HG03442 (cell line): Measurements from ENCODE around the gene EXOC4.
"Not testable (repeated sequence)": the region's sequence is repeated elsewhere in the genome, so short reads cannot be mapped to it uniquely, and the experiment has no call there.

ENCODE experiments used
- ATAC-seq: cut with Tn5 transposase; IDR thresholded peaks from one replicate; pipeline ENCODE4 v1.9.1; 2021; ENCODE audit warnings: mild to moderate bottlenecking, moderate library complexity; ENCODE audit not compliant: unreplicated experiment

The EXOC4 gene

DNA sequence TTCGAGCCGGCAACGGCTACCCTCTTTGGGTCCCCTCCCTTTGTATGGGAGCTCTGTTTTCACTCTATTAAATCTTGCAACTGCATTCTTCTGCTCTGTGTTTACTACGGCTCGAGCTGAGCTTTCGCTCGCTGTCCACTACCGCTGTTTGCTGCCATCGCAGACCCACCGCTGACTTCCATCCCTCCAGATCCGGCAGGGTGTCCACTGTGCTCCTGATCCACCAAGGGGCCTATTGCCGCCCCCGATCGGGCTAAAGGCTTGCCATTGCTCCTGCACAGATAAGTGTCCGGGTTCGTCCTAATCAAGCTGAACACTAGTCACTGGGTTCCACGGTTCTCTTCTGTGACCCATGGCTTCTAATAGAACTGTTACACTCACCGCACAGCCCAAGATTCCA lies 653.7 kb downstream of the EXOC4 start:
- ATAC-seq, result not testable (repeated sequence)

DNA sequence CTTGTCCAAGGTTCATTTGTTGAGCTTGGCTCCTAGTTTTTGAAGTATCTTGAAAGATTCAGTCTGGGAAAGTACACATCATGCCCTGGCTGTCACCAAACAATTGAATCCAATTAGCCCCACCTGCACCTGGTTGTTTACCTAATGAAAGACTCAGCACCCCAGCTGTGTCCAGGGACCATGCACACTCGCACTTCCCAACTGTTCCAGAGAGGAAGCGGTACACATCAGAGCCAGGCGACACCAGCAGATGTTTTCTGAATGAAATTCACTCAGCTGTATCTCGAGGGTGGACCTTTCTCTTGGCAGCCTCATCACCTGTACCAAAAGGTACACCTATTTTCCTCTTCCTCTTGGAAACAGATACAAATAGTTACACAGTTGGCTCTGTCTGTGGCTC lies 657.9 kb downstream of the EXOC4 start:
- no peak for ATAC-seq

DNA sequence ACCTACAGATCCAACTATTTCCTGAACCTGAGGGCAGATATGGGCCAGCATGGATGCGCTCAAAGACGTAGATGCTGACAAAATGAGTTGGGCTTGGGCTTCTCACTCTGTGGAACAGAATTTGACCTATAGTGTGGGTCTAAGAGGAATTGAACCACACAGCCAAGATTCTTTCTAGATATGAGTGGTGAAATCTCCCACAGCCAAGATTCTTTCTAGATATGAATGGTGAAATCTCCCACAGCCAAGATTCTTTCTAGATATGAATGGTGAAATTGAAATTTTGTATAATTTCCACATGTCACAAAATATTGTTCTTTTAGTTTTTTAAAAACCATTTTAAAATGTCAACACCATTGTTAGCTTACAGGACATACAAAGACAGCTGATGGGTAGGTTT lies 658.8 kb downstream of the EXOC4 start:
- peak; percentile 60 for ATAC-seq

DNA sequence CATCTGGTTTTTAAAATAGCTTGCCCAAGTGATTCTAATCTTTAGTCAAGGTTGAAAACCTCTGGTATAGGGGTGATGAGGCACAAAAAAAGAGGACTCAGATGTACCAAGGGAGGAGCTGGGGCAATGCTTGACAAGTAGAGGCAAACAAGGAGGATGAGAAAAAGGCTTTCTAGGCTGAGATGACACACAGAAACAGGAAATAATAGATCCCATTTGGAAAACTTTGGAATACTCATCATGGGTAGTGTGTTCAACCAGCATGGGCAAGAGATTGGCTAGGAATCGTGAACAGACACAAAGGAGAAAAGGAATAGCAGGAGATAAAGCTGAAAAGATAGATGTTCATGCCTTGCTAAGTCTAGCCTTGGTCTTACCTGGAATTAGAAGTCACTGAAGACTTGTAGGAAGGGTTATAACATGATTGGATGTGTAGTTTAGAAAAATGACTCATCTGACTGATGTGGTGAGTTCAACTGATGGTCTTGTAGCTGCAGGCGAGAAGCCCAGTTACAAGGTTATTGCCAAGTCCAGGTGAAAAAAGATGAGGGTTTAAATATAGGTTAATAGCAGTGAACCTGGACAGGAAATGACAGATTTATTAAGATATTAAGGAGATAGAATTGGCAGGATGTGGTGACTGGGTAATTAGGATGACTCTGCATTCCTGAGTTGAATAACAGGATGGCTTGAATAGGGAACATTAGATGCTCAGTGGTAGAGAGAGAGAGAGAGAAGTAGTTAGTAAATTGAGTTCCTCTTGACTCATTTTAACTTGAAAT lies 660.2 kb downstream of the EXOC4 start:
- no peak for ATAC-seq

DNA sequence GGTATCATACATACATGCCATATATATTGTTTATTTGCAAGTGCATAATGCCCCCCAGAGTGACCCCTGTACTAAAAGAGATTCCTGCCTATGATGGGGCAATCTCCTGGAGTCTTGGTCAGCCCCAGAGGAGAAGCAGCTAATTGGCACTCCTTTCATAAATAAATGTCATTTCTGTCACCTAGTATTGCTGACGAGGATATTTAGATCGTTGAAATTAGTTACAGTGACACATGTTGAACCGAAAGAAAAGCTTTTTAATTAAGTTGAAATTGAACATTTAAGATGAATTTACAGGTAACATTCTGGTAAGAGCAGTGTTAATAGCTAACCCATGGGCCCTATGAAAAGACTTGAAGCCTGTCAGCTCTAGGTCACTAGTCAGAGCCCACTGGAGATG lies 663.7 kb downstream of the EXOC4 start:
- no peak for ATAC-seq

DNA sequence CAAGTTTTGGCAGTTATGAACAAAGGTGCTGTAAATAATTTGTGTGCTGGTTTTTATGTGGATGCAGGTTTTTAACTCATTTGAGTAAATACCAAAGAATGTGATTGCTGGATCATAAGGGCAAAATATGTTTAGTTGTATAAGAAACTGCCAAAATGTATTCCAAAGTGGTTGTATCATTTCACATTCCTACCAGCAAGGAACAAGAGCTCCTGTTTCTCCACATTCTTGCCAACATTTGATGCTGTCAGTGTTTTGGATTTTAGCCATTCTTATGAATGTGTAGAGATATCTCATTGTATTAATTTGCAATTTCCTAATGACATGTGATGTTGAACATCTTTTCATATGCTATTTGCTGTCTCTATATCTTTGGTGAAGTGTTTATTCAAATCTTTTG lies 666.9 kb downstream of the EXOC4 start:
- no peak for ATAC-seq

DNA sequence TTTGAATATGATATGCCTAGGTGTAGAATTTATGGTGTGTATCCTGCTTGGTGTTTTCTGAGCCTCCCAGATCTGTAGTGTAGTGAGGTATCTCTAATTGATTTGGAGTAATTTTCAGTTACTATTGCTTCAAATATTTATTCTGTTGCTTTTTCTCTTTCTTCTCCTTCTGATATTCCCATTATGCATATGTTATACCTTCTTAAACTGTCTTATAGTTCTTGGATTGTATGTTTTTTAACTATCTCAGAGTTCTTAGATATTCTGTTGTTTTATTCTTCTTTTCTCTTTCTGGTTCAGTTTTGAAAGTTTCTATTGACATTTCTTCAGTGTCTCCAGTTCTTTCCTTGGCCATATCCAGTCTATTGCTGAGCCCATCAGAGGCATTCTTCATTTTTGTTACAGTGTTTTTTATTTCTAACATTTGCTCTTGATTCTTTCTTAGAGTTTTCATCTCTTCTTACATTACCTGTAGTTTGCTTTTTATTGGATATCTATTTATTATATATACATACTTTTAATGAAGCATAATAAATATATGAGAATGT lies 668.8 kb downstream of the EXOC4 start:
- no peak for ATAC-seq

DNA sequence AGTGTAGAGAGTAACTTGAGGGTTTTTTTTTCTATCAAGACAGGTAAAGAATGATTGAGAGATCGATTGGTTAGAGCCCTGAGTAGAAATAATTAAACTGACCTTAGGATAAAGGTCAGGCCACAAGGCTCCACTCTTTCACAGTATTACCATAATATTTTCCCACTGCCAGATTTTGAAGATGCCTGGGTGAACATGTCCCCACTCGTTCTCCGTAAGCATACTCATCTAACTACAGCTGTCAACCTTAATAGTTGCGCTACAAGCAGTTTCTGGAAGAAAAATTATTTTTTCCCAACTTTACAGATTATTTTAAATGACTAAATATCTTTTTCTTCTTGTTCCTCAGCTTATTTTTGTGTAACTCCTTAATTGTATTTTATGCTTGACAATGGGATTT lies 671.1 kb downstream of the EXOC4 start:
- no peak for ATAC-seq

DNA sequence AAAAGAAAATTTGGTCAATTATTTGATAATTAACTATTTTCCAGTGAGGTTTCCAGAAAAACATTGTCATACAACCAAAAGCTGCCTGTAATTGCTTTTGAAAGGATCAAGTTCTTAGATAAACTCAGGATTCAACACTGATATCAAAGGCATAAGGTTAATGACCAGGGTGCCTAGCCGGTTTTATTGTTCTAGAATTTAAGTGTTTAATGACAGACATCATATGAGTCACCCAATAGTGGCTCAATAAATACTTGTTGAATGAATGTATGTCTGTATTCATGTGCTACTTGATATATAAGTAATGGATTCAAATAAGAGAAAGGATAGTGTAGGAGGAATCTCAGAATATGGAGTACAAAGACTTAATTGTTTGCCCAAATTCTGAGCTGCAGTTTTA lies 678.2 kb downstream of the EXOC4 start:
- ATAC-seq, result no peak

DNA sequence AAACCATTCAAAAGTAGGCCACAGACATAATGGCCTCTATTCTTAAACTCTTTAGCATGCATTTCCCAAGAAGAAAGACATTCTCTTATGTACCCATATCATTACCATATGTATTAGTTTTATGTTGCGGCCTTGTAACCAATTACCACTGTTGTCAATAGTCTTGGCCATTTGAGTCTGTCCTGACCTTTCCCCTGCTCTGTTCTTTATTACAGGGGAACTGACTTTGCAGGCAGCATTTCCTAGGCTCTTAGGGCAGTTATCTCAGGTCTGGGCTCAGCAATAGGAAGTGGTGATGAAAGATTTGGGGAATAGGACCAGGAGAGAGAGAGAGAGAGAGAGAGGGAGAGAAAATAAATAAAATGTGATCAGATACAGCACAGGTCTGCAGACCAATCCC lies 679.7 kb downstream of the EXOC4 start:
- ATAC-seq, result no peak

DNA sequence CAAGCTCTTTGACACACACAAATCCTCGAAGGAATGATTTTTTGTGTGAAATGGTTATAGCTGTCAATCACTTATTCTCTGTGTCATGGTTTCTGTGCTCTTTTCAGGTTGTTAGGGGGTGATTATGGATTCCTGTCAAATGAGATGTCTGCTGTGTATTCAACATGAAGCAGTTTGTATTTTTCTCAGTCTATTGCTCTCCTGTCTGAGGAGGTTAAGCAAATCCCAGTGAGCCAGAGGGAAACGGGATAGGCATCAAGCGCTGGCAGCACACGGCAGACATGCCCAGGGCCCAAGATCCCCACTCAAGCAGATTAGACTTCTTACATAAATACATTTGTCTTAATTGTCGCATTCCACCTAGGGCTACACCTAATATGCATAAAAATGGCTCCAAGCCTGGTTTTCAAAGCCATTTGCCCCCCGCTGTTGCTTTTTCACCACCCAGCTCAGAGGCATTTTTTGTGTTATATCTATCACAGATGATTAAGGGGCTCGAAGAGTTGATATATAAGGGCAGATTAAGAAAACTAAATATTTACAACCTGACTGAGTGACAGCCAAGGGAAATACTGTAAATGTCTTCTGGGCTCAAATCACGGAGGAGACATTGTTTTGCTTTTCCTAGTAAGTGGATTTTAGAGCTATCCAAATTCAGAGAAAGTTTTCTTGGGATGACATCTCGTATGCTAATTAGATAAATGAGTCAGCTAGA lies 681.5 kb downstream of the EXOC4 start:
- no peak for ATAC-seq

DNA sequence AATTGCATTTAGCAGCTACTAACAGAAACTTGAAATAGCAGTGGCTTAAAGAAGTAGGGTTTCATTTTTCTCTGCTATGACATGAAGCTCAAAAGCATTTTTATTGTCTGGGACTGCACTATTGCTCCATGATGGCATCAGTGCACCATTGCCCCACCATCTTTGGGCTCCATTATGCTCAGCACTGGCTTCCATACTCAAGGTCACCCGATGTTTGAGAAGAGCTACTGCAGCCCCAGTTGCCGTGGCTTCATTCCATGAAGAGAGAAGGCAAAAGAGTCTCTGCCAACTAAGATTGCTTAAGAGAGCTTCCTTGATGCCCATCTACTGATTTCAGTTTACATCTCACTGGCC lies 682.1 kb downstream of the EXOC4 start:
- no peak for ATAC-seq

DNA sequence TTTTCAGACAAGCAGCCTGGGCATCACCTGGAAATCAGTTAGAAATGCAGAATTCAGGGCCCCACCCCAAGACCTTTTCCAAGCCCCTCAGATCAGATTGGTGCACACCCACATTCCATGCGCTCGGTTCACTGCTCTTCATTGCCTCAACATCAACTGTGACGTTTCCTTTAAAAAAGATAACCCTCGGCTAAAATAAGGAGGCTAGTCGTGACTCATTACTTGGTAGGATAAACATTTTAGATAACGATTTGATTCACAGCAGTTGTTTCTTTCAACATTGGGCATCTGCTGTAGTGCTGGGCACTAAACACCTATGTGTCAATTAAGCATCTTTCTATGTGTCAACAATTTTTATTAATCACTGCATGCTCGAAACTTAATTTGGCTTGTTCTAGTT lies 683.2 kb downstream of the EXOC4 start:
- no peak for ATAC-seq

DNA sequence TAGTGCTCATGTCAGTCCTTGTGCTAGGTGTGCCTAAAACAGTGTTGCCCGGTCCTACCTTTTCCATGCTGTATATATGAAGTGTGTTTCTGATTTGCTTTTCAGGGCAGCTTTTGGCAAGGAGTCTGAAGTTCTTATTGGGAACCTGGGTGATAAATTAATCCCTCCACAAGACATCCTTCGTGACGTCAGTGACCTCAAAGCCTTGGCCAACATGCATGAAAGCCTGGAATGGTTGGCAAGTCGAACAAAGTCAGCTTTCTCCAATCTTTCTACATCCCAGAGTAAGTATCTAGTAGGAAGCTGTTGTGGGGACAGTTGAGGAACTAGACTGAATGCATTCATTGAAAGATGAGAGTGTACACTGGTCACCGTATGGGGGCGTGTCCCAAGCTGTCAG lies 684.9 kb downstream of the EXOC4 start:
- no peak for ATAC-seq

DNA sequence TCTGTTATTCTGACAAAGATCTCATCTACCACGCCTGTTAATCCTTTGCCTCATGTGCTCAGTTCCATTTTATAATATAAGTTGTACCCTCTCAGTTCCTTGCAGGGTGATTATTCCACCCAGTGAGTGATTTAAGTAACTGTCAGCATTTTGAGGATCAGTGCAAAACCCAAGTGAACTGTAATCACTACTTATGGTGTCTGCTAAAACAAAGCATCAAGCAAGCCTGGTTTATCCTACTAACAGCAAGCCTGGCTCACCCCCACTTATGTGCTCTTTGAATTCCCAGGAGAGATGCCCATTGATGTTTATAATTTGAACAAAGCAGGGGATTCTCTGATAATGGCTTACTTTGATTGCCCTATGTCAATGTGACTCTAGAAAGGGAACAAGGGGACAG lies 687.5 kb downstream of the EXOC4 start:
- no peak for ATAC-seq

DNA sequence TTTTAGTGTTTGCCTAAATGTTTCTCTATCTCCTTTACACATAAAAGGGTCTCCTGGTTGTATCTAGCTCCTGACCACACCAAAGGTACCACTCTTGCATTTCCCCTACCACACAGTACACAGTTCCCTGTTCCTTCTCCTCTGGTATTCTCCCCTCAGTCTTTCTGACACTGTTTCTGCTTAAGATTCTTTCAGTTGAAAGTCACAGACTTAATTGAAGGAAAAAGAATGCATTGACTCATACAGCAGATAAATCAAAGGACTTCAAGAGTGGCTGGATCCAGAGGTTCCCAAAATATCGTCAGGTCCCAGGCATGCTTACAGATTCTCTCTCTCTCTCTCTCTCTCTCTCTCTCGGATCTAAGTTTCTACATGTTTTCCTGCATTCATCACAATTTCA lies 688.6 kb downstream of the EXOC4 start:
- ATAC-seq, result no peak

DNA sequence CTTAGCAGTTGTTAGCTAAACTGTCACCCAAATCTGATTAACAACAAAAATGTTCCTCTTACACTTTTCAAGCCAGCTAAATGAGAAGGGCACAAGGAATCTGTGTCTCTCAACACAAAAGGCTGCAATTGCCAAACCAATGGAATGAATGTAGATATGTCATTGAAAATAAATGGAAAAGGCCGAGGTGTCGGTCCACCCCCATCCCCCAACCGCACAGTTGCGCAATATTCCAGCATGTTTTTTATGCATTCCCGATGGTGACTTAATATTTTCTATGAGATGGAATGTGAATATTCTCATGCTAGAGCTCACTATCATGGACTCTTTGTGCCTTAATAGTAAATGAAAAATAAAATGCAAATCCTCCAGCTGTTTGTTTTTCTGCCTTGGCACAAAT lies 692.6 kb downstream of the EXOC4 start:
- ATAC-seq, result no peak

DNA sequence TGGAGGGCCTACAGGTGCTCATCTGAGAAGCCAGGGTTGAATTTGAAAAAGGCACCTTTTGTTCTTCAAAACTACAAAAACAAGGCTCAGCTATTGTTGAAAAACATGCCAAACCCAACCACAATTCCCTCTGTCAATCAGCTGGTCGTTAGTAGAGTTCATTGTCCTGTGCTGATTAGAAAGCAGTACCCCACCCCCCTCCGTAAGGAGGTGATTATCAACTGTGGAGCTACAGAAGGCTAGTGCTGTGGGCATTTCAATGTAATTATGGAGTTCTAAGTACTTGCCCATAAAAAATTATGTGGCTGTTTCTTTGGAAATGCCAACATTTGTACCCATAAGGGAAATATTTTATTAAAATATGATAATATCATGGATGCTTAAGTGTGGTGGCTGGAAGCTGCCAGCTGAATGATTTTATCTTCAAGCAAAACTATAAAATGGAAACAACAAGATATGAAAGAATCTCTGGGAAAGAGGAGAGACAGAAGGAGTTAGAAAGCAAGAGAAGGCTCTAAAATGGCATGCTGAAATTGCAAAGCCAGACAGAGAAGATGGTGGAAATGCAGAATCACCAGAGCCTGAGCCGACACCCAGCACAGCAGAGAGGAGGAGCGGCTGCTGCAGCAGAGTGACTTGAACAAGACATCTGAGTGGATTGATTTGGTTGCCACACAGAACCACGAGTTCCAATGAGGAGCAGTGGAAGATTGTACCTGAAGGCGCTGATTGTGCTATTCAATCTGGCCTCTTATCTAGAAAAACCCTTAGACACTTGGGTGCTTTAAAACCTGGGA lies 694.8 kb downstream of the EXOC4 start:
- no peak for ATAC-seq

DNA sequence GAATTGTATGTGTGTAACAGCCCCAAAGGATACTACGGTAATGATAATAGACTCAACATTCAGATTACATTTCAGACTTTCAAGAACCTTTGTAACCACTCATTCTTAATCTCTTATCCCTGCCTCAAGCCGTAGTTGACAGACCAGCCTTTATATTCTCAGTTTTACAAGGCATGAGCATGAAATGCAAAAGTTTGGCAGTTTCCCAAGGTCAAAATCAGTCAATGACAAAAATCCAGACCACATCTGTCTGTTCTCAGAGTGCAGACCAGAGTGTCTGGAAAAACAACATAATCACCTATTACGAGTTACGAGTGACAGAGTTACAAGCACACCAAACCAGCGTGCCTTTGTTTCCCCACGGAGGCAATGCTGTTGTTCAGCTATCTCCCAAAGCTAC lies 695.7 kb downstream of the EXOC4 start:
- no peak for ATAC-seq

DNA sequence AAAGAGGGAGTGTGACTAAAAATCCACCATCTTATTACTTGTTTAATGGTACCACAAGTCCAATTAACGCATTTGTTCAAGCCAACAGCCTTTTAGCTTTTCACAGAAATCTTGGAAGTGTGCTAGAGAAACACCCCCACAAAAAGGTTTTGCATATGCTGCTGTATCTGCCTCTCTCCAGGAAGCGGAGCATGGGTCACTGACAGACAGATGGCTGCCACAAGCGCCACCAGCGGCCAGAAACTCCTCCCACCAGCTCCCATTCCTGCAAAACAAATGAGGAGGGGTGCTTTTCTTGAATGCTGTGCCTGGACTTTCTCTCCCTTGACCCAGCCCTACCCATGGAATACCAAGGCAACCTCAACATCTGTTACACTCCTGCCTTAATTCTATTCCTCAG lies 698.0 kb downstream of the EXOC4 start:
- ATAC-seq, result no peak

DNA sequence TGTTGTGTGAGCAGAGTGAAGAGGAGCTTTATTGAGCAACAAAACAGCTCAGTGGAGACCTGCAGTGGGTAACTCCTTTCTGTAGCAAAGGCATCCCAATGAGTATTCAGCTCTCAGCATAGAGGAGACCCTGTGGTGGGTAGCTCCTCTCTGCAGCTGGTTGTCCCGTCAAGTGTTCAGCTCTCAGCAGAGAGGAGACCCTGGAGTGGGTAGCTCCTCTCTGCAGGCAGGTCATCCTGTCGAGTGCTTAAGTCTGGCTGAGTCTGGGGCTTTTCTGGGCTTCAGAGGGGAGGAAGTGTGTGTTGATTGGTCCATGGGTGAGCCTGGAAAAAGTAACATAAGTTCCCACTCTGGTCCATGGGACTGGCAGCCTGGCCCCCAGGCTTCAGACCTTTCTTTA lies 702.3 kb downstream of the EXOC4 start:
- ATAC-seq, result no peak

DNA sequence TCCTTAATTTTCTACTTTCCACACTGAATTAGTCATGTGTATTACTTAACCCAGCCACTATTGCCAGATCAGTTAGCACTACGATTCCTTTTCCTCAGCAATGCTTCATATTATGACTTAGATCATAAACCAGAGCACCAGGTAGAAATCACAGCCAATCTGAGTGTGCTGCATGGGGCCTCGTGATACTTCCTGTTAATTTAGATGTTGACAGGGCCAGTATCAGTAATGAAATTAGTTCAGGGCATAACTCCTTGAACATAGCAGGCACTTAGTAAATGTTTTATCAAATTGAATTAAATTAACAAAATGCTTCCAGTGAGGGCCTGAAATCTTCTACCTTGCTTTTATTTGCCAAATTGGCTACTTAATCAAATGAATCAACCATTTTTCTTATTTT lies 705.0 kb downstream of the EXOC4 start:
- no peak for ATAC-seq
